Breast epithelium (tissue), 3 donors: ENCODE data around the gene BZW1.

Experiments used
- POLR2AphosphoS5 ChIP-seq, 3 donors: sonication (generic); formaldehyde crosslinking; IDR thresholded peaks; one replicate each; pipeline ENCODE4 v1.6.1; 2017; ENCODE audit warnings: antibody characterized with exemption in 3 of 3
- TF ChIP-seq, protein P1 (sequence below), 3 donors: fragments of 450-650 bp; IDR thresholded peaks; one replicate each; pipeline ENCODE4 v1.5.1; 2016 to 2017; ENCODE audit warnings: antibody characterized with exemption in 3 of 3, mild to moderate bottlenecking in 3 of 3, moderate library complexity in 3 of 3

DNA sequence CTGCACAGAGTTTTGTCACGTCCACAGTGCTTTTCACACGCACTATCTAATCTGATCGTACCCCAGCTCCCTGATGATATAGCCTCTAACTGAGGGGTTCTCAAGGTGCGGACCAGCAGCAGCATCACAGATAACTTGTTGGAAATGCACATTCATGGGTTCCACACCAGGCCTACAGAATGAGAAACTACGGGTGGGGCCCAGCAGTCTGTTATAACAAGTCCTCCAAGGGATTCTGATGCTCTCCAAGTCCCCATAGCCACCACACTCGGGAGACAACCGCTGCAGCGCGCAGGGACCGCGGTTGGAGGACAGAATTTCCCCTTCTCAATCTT is 745 bp upstream of the BZW1 start:
- TF ChIP-seq, protein P1, sequence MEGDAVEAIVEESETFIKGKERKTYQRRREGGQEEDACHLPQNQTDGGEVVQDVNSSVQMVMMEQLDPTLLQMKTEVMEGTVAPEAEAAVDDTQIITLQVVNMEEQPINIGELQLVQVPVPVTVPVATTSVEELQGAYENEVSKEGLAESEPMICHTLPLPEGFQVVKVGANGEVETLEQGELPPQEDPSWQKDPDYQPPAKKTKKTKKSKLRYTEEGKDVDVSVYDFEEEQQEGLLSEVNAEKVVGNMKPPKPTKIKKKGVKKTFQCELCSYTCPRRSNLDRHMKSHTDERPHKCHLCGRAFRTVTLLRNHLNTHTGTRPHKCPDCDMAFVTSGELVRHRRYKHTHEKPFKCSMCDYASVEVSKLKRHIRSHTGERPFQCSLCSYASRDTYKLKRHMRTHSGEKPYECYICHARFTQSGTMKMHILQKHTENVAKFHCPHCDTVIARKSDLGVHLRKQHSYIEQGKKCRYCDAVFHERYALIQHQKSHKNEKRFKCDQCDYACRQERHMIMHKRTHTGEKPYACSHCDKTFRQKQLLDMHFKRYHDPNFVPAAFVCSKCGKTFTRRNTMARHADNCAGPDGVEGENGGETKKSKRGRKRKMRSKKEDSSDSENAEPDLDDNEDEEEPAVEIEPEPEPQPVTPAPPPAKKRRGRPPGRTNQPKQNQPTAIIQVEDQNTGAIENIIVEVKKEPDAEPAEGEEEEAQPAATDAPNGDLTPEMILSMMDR (IDR thresholded peaks at IDR 0.05) = no peak
- no peak for TF ChIP-seq POLR2AphosphoS5 (IDR thresholded peaks at IDR 0.05)
